HG02981 (cell line): ENCODE data around the gene APBA1.
"Not testable (repeated sequence)": the region's sequence is repeated elsewhere in the genome, so short reads cannot be mapped to it uniquely, and the experiment has no call there.

Experiments used
- ATAC-seq: cut with Tn5 transposase; IDR thresholded peaks from one replicate; pipeline ENCODE4 v1.9.1; 2021; ENCODE audit warnings: mild to moderate bottlenecking, moderate library complexity; ENCODE audit not compliant: unreplicated experiment

Gene APBA1

GRCh38 chr9:69452110-69452782 is 219.9 kb downstream of the APBA1 start:
- ATAC-seq = no peak

DNA sequence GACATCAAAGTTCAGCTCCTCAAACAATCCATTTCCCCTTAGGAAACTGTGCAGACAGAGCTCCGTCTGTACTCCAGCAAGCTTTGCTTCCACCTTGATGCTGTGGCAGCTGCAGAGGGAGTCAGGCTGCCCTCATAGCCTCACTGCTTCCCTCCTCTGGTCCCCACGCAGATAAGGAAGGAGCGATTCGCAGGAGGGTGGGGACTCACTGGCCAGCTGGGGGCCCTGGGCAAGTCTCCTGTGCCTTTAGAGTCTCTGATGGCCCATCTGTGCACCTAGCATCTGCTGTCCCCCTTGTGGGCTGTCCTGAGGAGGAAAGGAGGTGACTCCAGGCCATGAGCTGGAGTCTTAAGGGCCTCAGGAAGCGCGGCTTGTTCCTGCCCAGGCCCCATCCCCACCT is 225.7 kb downstream of the APBA1 start:
- ATAC-seq = no peak

GRCh38 chr9:69445251-69445650 is 226.9 kb downstream of the APBA1 start:
- no peak for ATAC-seq

DNA sequence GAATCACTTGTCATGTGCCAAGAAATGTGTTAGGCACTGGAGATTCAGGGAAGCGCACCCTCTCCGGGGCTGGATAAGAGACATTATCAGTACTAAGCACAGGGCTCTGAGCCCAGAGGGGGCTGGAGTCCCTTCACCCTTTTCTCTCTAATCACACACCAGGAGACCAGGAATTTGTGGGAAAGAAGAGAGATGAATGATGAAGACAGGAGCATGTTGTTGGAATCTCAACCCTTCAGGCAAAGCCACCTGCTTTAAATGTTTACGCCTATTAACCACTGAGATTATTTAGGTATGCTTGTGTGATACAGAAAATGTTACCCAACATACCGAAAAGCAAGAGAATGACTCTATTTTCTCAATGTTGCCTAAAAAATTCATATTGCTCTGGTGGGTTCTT is 227.4 kb downstream of the APBA1 start:
- ATAC-seq = no peak

DNA sequence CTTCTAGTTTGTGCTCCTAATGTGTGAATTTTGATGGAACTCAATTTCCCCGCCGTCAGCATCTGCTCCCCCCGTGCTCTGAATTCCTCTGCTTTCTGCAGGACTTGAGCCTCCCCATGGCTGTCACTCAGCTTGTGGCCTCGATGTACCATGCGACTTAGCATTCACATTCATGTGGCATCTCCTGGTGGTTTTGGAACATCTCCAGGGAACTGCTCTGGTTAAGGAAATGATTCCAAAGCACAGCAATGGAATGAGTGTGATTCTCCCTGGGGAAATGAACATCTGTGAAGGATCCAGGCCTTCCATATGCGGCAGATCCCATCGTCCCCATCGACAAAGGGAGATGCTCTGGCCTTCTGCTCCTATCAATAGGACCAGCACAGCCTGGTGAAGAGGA is 228.2 kb downstream of the APBA1 start:
- no peak for ATAC-seq

DNA sequence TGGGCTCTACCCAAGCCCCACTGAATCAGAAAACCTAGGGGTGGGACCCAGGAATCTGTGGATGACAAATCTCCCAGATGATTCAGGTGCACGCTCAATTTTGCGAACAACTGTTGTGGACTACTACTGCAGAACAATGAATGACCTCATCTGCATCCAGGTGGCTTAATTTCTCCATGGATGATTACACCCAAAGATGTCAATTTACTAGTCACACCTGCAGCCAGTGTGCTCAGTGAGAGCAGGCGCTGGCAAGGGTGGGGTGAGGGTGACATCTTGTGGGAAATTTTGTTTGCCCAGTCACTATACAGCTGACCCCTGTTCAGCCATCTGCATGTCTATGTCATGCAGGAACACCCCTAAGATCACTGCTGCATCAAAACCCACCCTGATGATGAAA is 229.0 kb downstream of the APBA1 start:
- no peak for ATAC-seq

GRCh38 chr9:69442486-69442885 is 229.7 kb downstream of the APBA1 start:
- ATAC-seq = no peak

DNA sequence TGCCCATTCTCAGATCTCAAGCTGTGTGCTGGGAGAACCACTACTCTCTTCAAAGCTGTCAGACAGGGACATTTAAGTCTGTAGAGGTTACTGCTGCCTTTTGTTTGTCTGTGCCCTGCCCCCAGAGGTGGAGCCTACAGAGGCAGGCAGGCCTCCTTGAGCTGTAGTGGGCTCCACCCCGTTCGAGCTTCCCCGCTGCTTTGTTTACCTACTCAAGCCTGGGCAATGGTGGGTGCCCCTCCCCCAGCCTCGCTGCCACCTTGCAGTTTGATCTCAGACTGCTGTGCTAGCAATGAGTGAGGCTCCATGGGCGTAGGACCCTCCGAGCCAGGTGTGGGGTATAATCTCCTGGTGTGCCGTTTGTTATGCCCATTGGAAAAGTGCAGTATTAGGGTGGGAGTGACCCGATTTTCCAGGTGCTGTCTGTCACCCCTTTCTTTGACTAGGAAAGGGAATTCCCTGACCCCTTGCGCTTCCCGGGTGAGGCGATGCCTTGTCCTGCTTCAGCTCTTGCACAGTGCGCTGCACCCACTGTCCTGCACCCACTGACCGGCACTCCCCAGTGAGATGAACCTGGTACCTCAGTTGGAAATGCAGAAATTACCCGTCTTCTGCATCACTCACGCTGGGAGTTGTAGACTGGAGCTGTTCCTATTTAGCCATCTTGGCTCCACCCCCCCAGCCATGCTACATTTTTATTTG is 231.8 kb downstream of the APBA1 start:
- ATAC-seq = not testable (repeated sequence)

DNA sequence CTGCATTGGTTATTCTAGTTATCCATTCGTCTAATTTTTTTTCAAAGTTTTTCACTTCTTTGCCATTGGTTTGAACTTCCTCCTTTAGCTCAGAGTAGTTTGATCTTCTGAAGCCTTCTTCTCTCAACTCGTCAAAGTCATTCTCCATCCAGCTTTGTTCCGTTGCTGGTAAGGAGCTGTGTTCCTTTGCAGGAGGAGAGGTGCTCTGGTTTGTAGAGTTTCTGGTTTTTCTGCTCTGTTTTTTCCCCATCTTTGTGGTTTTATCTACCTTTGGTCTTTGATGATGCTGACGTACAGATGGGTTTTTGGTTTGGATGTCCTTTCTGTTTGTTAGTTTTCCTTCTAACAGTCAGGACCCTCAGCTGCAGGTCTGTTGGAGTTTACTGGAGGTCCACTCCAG is 232.5 kb downstream of the APBA1 start:
- ATAC-seq = not testable (repeated sequence)

- no peak for ATAC-seq
Observed at GRCh38 chr9:69433968-69434367, 238.2 kb downstream of the APBA1 start.

DNA sequence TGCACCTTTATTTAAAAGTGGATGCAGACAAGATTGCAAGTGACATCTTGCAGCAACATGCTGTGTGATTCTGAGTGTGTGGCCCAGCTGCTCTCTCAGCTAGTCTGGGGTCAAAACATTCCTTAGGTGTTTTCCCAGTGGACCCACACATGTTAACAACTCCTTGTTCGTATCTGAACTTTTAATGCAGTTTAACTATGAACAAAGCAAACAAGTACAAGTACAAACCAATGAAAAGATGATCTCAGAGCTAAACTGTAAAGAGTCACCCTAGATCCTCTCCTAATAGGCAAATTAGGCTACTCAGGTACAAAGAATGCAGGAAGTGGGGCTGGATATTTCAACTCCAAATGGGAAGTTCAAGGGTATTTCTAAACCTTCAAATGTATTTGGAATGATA is 238.8 kb downstream of the APBA1 start:
- no peak for ATAC-seq

- ATAC-seq = no peak
Observed at GRCh38 chr9:69432623-69433022, 239.5 kb downstream of the APBA1 start.

- no peak for ATAC-seq
Observed at GRCh38 chr9:69431777-69432176, 240.4 kb downstream of the APBA1 start.

GRCh38 chr9:69431203-69431602 is 241.0 kb downstream of the APBA1 start:
- ATAC-seq = no peak

DNA sequence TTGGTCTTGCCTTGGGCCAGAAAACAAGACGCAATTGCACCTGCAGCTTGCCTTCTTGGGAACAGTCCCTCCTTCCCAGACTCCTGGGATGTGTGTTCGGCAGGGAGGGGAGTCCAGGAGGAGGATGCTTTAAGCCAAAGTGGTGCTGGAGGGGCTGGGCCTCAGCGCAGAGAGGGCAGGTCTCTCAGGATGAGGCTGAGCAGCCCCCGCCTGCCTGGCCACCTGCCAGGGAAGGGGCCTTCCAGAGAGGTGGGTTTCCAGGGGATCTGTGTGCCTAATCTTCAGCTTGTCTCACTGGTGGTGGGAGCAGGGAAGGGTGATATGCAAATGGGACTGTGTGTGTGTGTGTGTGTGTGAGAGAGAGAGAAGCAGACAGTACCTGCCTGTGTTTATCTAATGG is 242.0 kb downstream of the APBA1 start:
- ATAC-seq = no peak

DNA sequence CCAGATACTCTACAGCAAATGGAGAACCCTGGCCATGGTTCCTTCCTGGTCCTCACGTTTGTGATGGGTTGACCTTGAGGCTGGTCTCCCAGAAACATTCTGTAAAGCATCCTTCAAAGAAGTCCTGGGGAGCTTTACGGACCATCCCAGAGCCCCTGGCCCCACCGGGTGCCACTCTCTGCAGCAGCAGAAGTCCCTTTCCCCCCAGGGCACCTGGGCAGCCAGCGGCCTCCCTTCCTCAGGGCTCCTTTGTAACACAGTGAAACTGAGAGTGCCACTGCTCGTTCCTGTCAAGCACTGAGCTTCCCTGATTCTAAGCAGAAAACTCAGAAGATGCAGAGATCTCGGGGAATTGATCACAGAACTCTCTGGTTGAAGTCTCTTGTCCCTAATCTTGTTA is 242.9 kb downstream of the APBA1 start:
- no peak for ATAC-seq

GRCh38 chr9:69428017-69428785 is 244.0 kb downstream of the APBA1 start:
- no peak for ATAC-seq

GRCh38 chr9:69427286-69427685 is 244.9 kb downstream of the APBA1 start:
- ATAC-seq = no peak

DNA sequence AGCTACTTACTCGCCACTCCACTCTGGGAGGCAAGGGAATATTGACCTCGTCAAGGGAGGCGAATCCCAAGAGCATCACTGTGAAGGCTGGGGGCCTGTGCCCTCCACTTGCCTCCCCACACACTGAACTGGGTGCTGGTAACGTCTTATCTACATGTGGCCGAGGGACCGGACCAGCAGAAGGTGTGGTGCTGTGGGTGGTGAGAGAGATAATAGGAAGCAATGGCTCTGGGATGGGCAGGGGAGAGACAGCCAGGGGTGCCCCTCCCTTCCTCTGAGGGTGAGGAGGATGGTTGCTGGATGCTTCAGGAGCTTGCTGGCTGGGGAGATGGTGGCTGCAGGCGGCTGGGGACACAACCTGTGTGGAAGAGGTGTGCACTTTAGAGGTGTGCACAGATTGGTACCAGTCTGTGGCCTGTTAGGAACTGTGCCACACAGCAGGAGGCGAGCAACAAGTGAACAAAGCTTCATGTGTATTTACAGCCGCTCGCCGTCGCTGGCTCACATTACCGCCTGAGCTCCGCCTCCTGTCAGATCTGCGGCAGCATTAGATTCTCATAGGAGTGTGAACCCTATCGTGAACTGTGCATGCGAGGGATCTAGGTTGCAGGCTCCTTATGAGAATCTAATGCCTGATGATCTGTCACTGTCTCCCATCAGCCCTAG is 246.9 kb downstream of the APBA1 start:
- ATAC-seq = no peak

DNA sequence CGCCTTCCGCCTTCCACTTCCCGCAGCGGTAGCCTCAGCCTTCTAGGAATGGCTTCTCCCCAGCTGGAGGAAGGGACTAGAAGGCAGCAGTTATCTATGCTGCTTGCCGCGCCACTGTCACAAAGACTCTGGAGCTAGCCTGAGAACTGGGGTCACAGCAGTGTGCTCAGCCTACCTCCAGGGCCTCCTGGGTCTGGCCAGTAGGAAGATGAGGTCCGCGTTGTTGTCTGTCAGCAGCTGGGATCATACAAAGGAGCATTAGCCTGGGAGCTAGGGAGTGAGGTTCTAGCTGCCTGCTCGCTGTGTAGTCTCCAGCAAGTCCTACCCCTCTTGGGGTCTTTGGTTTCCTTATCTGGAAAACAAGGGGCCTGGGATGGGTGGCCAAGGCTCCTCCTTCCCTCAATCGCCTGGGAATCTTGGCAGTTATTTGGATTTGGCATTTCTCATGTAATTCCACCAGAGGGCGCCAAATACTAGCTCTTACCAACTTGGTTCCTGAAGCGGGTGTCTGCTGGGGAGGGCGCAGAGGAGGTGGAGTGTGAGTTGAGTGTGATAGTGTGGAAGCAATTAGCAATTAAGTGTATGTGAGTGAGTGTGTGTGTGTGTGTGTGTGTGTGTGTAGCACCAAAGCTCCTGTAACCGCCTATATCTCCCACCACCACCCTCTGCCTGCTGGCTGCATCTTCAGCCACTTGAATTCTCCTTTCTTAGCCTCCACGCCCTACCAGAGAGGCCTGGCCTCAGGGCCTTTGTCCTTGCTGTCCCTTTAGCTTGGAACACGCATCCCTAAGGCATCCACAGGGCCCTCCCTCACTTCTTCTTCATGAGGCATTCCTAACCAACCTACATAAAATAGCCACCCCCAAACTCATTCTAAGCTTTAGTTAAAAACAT is 250.0 kb downstream of the APBA1 start:
- ATAC-seq = peak; percentile 56
